HepG2 (cell line): ENCODE measurements around the gene RNF13. TPM values are rescaled to one million over a fixed set of nuclear protein-coding genes. Genes with fewer than 3 reads are reported as not detected.

Experiments used
- ATAC-seq: fragments of 200-7000 bp; cut with Tn5 transposase; 3 replicates; pipeline ENCODE4 v1.9.1; 2020; ENCODE audit warnings: mild to moderate bottlenecking, moderate library complexity
- BruUV-seq: library from RNA; stranded (reverse); fragments of 400-500 nt; replicated peaks from 2 replicates; lab custom pipeline; 2021; lab: Mats Ljungman, UMichigan
- CTCF ChIA-PET: fragments of 300-600 bp; formaldehyde crosslinking; extraction: SDS; loops from one replicate; lab custom pipeline; 2021; ENCODE audit warnings: low total read pairs, inconsistent platforms, low intra/inter-chr PET ratio; lab: Yijun Ruan, JAX
- POLR2A ChIA-PET: fragments of 350-600 bp; sonication (Branson Sonifier 250); formaldehyde crosslinking; loops from one replicate; lab custom pipeline; 2020; ENCODE audit warnings: antibody characterized with exemption, inconsistent platforms; lab: Yijun Ruan, JAX
- DNase-seq: peaks from one replicate; pipeline ENCODE4 v3.0.0-alpha.2; 2015; ENCODE audit warnings: low spot score
- FAIRE-seq: peaks from 3 replicates; lab custom pipeline; 2011; peaks lifted over from hg19 to GRCh38; lab: Jason Lieb, UNC
- H2AFZ ChIP-seq: one replicate; pipeline ENCODE4 v1.6.1; 2011; ENCODE audit warnings: low read length, inconsistent platforms
- H3K27ac ChIP-seq: fragments of 300-600 bp; 3 replicates; pipeline ENCODE4 v1.8.0; 2011; ENCODE audit warnings: mixed run types, mild to moderate bottlenecking, mixed read lengths, low read length, inconsistent platforms; ENCODE audit not compliant: insufficient read depth; ENCODE audit errors: extremely low read length
- H3K27me3 ChIP-seq, 2 experiments: fragments of 200-600 bp in 1 of 2; 2 replicates in 1 of 2; 3 replicates in 1 of 2; pipeline versions ENCODE4 v1.6.0 to v1.8.0; 2011; ENCODE audit warnings: low read length in 2 of 2, mild to moderate bottlenecking in 2 of 2, moderate library complexity in 2 of 2, inconsistent platforms in 1 of 2; ENCODE audit not compliant: insufficient read depth in 2 of 2, control insufficient read depth in 1 of 2
- H3K36me3 ChIP-seq, 2 experiments: fragments of 200-600 bp in 1 of 2; replicated peaks in 1 of 2; 2 replicates in 1 of 2; 3 replicates in 1 of 2; pipeline versions ENCODE4 v1.5.1 to v1.8.0; 2011; ENCODE audit warnings: low read length in 2 of 2, inconsistent platforms in 1 of 2; ENCODE audit not compliant: insufficient read depth in 2 of 2, control insufficient read depth in 1 of 2
- H3K4me1 ChIP-seq: 2 replicates; pipeline ENCODE4 v1.5.1; 2012; ENCODE audit warnings: low read length, inconsistent platforms; ENCODE audit not compliant: insufficient read depth
- H3K4me2 ChIP-seq: 2 replicates; pipeline ENCODE4 v1.6.0; 2011; ENCODE audit warnings: low read depth, low read length, inconsistent platforms
- H3K4me3 ChIP-seq, 3 experiments: fragments of 200-600 bp in 1 of 3; sonication (generic), shearing (Covaris generic) in 1 of 3; replicated peaks in 1 of 3; 2 replicates each; pipeline ENCODE4 v1.5.1; 2011 to 2016; ENCODE audit warnings: low read length in 3 of 3, inconsistent platforms in 2 of 3, low read depth in 2 of 3, mild to moderate bottlenecking in 2 of 3, control low read depth in 1 of 3, mixed read lengths in 1 of 3; ENCODE audit not compliant: insufficient read depth in 1 of 3
- H3K79me2 ChIP-seq: one replicate; pipeline ENCODE4 v1.6.1; 2011; ENCODE audit warnings: low read length, inconsistent platforms; ENCODE audit not compliant: insufficient read depth
- H3K9ac ChIP-seq: 2 replicates; pipeline ENCODE4 v1.6.0; 2011; ENCODE audit warnings: mild to moderate bottlenecking, low read depth, low read length, inconsistent platforms; ENCODE audit not compliant: insufficient read depth
- H3K9me3 ChIP-seq: 2 replicates; pipeline ENCODE4 v1.5.1; 2012; ENCODE audit warnings: mild to moderate bottlenecking, low read length
- H4K20me1 ChIP-seq: 2 replicates; pipeline ENCODE4 v1.6.0; 2011; ENCODE audit warnings: inconsistent platforms, mild to moderate bottlenecking, low read length, moderate library complexity; ENCODE audit not compliant: insufficient read depth
- DNMT1 ChIP-seq: sonication (generic); formaldehyde crosslinking; IDR thresholded peaks from 2 replicates; pipeline ENCODE4 v1.5.1; 2020; ENCODE audit warnings: mild to moderate bottlenecking, missing genetic modification reagents
- KLF13 ChIP-seq: sonication (generic); formaldehyde crosslinking; IDR thresholded peaks from 2 replicates; pipeline ENCODE4 v1.4.0; 2020; ENCODE audit warnings: mild to moderate bottlenecking, missing genetic modification reagents
- NFE2L2 ChIP-seq: fragments of 150-350 bp; IDR thresholded peaks from 2 replicates; pipeline ENCODE4 v1.6.1; 2014; ENCODE audit warnings: low read length
- WGBS: methylation state at CpG from one replicate; pipeline ENCODE4 v1.1.6; 2017; ENCODE audit warnings: low lambda C conversion rate; 5-methylcytosine and 5-hydroxymethylcytosine counted together
- in situ Hi-C: cut with HindIII; loops from 2 replicates; pipeline ENCODE4 v1.10.0; 2017; ENCODE audit warnings: low pct_unique_long_range_greater_than_20kb; ENCODE audit not compliant: extremely low pct_ligation_motif_present
- intact Hi-C: fragments of 100-400 bp; cut with micrococcal nuclease; formaldehyde crosslinking; loops from one replicate; pipeline ENCODE4 v1.10.0; 2022; ENCODE audit not compliant: unreplicated experiment
- polyA plus RNA-seq, 8 experiments: library from polyadenylated mRNA; depleted of rRNA in 3 of 8; stranded (reverse) in 7 of 8; unstranded in 1 of 8; fragments of >200 nt; fragmentation: Illumina TruSeq in 4 of 8; extraction: Trizol in 4 of 8; gene quantifications; 2 replicates each; pipeline versions ENCODE4 v1.2.1 to v1.2.3, GENCODE V29; 2011 to 2016; ENCODE audit warnings: low read depth in 4 of 8, missing spikeins in 1 of 8, mixed read lengths in 1 of 8; ENCODE audit not compliant: insufficient read depth in 1 of 8
- total RNA-seq, 5 experiments: library from RNA; depleted of rRNA; stranded (reverse); fragments of >200 nt; fragmentation: Illumina TruSeq; extraction: Trizol; gene quantifications; 2 replicates each; pipeline ENCODE4 v1.2.3, GENCODE V29; 2016; ENCODE audit warnings: low read depth in 1 of 5
- TF ChIP-seq, protein P1 (sequence below): sonication (generic); formaldehyde crosslinking; IDR thresholded peaks from 2 replicates; pipeline ENCODE4 v1.4.0; 2020; ENCODE audit warnings: missing genetic modification reagents
- TF ChIP-seq, protein P2 (sequence below): sonication (generic); formaldehyde crosslinking; IDR thresholded peaks from 2 replicates; pipeline ENCODE4 v1.8.0; 2022; ENCODE audit warnings: mild to moderate bottlenecking, missing genetic modification reagents
- TF ChIP-seq, protein P3 (sequence below): sonication (generic); formaldehyde crosslinking; conservative IDR thresholded peaks from 2 replicates; pipeline ENCODE4 v1.4.0; 2020; ENCODE audit warnings: missing genetic modification reagents
- TF ChIP-seq, protein P4 (sequence below): sonication (generic); formaldehyde crosslinking; IDR thresholded peaks from 2 replicates; pipeline ENCODE4 v1.4.0; 2020; ENCODE audit warnings: mild to moderate bottlenecking, low read depth, missing genetic modification reagents

RNF13 gene
- total and polyA plus RNA-seq, 2 of the 13 experiments (the other 11 are each of a cell fraction or from before 2014, with no cell fraction given), result 39.8 to 46.0 TPM

DNA sequence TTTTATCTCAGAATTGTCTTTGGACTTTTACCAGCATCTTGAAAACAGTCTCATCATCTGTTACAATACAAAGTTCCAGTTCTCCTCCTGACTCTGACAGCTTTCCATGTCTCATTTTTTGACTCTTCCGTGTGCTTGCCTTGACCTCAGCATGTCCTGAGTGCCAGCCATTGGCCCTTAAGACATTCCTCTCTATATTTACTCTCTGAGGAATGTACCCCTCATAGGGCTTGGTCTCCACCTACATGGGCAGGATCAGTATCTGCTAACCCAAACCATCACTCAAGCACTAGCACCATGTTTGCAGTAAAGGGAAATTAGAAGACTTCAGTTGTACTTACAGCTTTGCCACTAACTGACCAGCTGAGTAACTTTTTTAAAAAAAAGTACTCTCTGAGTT lies 36.8 kb upstream of the RNF13 start:
- no peaks in the 10 kb centered on the region for H3K9me3 ChIP-seq
- no peaks in the 10 kb centered on the region for H3K36me3 ChIP-seq
- H2AFZ ChIP-seq, result no peak overlapping the region
- no peak for FAIRE-seq
- 0 out of 5 replicates have a peak, but pooled peaks cover 0 to 9% of the 10 kb centered on the region in 2 experiments for H3K27me3 ChIP-seq
- CTCF ChIA-PET, result no interaction called here
- TF ChIP-seq KLF13 (CRISPR knock-in tag) (no peak), DNMT1 (CRISPR knock-in tag) (no peak)
- TF ChIP-seq, protein P1, sequence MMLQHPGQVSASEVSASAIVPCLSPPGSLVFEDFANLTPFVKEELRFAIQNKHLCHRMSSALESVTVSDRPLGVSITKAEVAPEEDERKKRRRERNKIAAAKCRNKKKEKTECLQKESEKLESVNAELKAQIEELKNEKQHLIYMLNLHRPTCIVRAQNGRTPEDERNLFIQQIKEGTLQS (CRISPR knock-in tag), result no peak
- no peak for DNase-seq
- no peaks in the 10 kb centered on the region for H4K20me1 ChIP-seq
- no peak overlapping the region for H3K9ac ChIP-seq
- H3K27ac ChIP-seq, result no peak overlapping the region
- intact Hi-C loops, result no loop called here
- POLR2A ChIA-PET, result no interaction called here
- no peak overlapping the region for H3K4me3 ChIP-seq
- no peak overlapping the region for H3K4me2 ChIP-seq
- WGBS, result 10% methylated on average over 1 of the region's 1 CpG
- no peaks in the 10 kb centered on the region for H3K79me2 ChIP-seq
- ATAC-seq, result no peak
- H3K4me1 ChIP-seq, result peaks cover 14% of the 10 kb centered on the region
- in situ Hi-C loops, result no loop called here
- no TSS peak for BruUV-seq

DNA sequence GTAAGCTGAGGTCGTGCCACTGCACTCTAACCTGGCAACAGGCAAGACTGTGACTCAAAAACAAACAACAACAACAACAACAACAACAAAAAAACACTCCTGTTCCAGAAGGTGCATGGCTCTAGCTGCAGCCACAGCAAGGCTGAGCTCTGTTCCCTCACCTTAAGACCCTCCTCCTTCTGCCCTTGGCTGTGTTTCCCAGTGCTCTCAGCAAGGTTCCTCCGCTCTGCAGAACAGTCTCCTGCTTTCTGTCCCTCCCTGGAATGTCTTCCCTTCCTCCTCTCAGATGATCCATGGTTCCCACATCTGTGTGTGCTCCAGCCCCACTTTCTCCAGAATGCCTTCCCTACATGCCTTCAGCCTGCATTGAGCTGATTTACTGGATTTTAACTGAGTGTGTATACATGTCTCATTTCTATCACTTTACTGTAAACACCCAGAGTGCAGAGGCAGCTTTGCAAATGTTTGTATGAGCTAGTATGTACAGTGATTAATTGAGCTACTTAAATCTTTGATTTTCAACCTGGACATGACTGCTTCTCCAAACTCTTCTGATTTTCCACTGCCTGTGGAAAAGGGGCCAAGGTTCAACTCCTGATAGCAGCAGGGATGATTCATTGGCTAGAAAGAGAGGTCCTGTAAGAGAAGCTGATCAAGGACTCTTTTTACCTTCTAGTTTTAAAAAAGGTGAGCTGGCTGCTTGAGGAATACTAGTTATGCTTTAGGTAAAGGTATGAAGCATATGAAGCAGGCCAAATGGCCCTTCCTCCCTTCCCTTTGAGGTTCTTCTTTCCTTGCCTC lies 35.4 kb upstream of the RNF13 start:
- intact Hi-C loops, result no loop called here
- WGBS, result 88% methylated on average over 2 of the region's 2 CpGs
- FAIRE-seq, result peak; percentile 68
- TF ChIP-seq, protein P2, sequence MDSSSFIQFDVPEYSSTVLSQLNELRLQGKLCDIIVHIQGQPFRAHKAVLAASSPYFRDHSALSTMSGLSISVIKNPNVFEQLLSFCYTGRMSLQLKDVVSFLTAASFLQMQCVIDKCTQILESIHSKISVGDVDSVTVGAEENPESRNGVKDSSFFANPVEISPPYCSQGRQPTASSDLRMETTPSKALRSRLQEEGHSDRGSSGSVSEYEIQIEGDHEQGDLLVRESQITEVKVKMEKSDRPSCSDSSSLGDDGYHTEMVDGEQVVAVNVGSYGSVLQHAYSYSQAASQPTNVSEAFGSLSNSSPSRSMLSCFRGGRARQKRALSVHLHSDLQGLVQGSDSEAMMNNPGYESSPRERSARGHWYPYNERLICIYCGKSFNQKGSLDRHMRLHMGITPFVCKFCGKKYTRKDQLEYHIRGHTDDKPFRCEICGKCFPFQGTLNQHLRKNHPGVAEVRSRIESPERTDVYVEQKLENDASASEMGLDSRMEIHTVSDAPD (CRISPR knock-in tag), result no peak
- TF ChIP-seq, protein P3, sequence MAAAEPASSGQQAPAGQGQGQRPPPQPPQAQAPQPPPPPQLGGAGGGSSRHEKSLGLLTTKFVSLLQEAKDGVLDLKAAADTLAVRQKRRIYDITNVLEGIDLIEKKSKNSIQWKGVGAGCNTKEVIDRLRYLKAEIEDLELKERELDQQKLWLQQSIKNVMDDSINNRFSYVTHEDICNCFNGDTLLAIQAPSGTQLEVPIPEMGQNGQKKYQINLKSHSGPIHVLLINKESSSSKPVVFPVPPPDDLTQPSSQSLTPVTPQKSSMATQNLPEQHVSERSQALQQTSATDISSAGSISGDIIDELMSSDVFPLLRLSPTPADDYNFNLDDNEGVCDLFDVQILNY (CRISPR knock-in tag), result no peak
- TF ChIP-seq NFE2L2, result no peak
- TF ChIP-seq, protein P4, sequence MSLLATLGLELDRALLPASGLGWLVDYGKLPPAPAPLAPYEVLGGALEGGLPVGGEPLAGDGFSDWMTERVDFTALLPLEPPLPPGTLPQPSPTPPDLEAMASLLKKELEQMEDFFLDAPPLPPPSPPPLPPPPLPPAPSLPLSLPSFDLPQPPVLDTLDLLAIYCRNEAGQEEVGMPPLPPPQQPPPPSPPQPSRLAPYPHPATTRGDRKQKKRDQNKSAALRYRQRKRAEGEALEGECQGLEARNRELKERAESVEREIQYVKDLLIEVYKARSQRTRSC (CRISPR knock-in tag), result no peak

More for the DNA sequence above, 35.4 kb upstream of the RNF13 start:
- H3K27ac ChIP-seq, result no peak overlapping the region
- H4K20me1 ChIP-seq, result no peaks in the 10 kb centered on the region
- no peaks in the 10 kb centered on the region for H3K36me3 ChIP-seq
- no peak overlapping the region for H3K9ac ChIP-seq
- H3K79me2 ChIP-seq, result no peaks in the 10 kb centered on the region
- peaks cover 14% of the 10 kb centered on the region for H3K4me1 ChIP-seq
- no TSS peak for BruUV-seq
- in situ Hi-C loops, result no loop called here
- ATAC-seq (peak; percentile 88), DNase-seq (peak; percentile 34)
- no peak overlapping the region for H2AFZ ChIP-seq
- CTCF ChIA-PET, result no interaction called here
- no peak overlapping the region; a peak in 1 of 6 replicates for H3K4me3 ChIP-seq
- peak overlapping the region; percentile 42 for H3K4me2 ChIP-seq
- POLR2A ChIA-PET, result no interaction called here
- H3K9me3 ChIP-seq, result no peaks in the 10 kb centered on the region
- 0 out of 5 replicates have a peak, but pooled peaks cover 0 to 9% of the 10 kb centered on the region in 2 experiments for H3K27me3 ChIP-seq
